SK-N-SH (cell line): ENCODE results near the gene SMO. TPM values are rescaled to one million over a fixed set of nuclear protein-coding genes. Genes with fewer than 3 reads are reported as not detected.

Experiments used
- CTCF ChIA-PET: fragments of 300-600, 350-600 bp; formaldehyde crosslinking; extraction: SDS; loops from one replicate; lab custom pipeline; 2021; lab: Yijun Ruan, JAX
- POLR2A ChIA-PET: fragments of 350-600 bp; sonication (Branson Sonifier 250); formaldehyde crosslinking; extraction: SDS; loops from one replicate; lab custom pipeline; 2020; ENCODE audit warnings: antibody characterized with exemption, inconsistent platforms; lab: Yijun Ruan, JAX
- DNase-seq: peaks from one replicate; pipeline ENCODE4 v3.0.0; 2012
- H2AFZ ChIP-seq: fragments of 200-600 bp; sonication (generic); 2 replicates; pipeline ENCODE4 v1.8.1; 2016; ENCODE audit warnings: antibody characterized with exemption, mild to moderate bottlenecking, low read depth
- H3F3A ChIP-seq: fragments of 200-600 bp; sonication (generic); replicated peaks from 2 replicates; pipeline ENCODE3; 2016; ENCODE audit warnings: antibody characterized with exemption, mild to moderate bottlenecking; ENCODE audit not compliant: insufficient read depth
- H3K27ac ChIP-seq, 2 experiments: fragments of 200-500 bp in 1 of 2; fragments of 200-600 bp in 1 of 2; sonication (Bioruptor generic) in 1 of 2; sonication (generic), shearing (Covaris generic) in 1 of 2; 2 replicates each; pipeline versions ENCODE4 v1.5.1 to v1.6.1; 2014 to 2016; ENCODE audit warnings: low read depth in 2 of 2, inconsistent platforms in 1 of 2, low read length in 1 of 2, mild to moderate bottlenecking in 1 of 2, mixed read lengths in 1 of 2
- H3K27me3 ChIP-seq: fragments of 200-600 bp; sonication (generic), shearing (Covaris generic); 2 replicates; pipeline ENCODE4 v1.6.1; 2016; ENCODE audit warnings: mixed run types; ENCODE audit not compliant: insufficient read depth
- H3K36me3 ChIP-seq, 2 experiments: fragments of 200-500 bp in 1 of 2; fragments of 200-600 bp in 1 of 2; sonication (Bioruptor generic) in 1 of 2; sonication (generic) in 1 of 2; replicated peaks in 1 of 2; 2 replicates each; pipeline versions ENCODE3 to v1.5.1; 2014 to 2016; ENCODE audit warnings: low read length in 1 of 2, mild to moderate bottlenecking in 1 of 2; ENCODE audit not compliant: insufficient read depth in 2 of 2, control insufficient read depth in 1 of 2
- H3K4me1 ChIP-seq, 2 experiments: fragments of 200-500 bp in 1 of 2; fragments of 200-600 bp in 1 of 2; sonication (Bioruptor generic) in 1 of 2; sonication (generic), shearing (Covaris generic) in 1 of 2; 2 replicates each; pipeline versions ENCODE4 v1.5.1 to v1.6.1; 2014 to 2016; ENCODE audit warnings: low read depth in 1 of 2, low read length in 1 of 2, mixed run types in 1 of 2; ENCODE audit not compliant: insufficient read depth in 2 of 2, control insufficient read depth in 1 of 2
- H3K4me2 ChIP-seq: fragments of 200-600 bp; sonication (generic), shearing (Covaris generic); 2 replicates; pipeline ENCODE4 v1.6.1; 2017; ENCODE audit warnings: mixed run types
- H3K4me3 ChIP-seq, 2 experiments: fragments of 200-500 bp in 1 of 2; fragments of 200-600 bp in 1 of 2; sonication (Bioruptor generic) in 1 of 2; sonication (generic), shearing (Covaris generic) in 1 of 2; 2 replicates each; pipeline versions ENCODE4 v1.5.1 to v1.8.1; 2014 to 2016; ENCODE audit warnings: low read depth in 2 of 2, inconsistent platforms in 1 of 2, low read length in 1 of 2, mild to moderate bottlenecking in 1 of 2, mixed read lengths in 1 of 2, moderate library complexity in 1 of 2
- H3K79me2 ChIP-seq: fragments of 200-600 bp; sonication (generic); 2 replicates; pipeline ENCODE4 v1.8.1; 2017; ENCODE audit warnings: mild to moderate bottlenecking; ENCODE audit not compliant: insufficient read depth
- H3K9ac ChIP-seq: fragments of 200-600 bp; sonication (generic); 2 replicates; pipeline ENCODE4 v1.6.1; 2017; ENCODE audit warnings: mixed run types
- H3K9me2 ChIP-seq: fragments of 200-600 bp; sonication (generic); 2 replicates; pipeline ENCODE4 v1.6.1; 2017; ENCODE audit warnings: mixed run types
- H3K9me3 ChIP-seq: fragments of 200-600 bp; sonication (generic); 2 replicates; pipeline ENCODE4 v1.6.1; 2017; ENCODE audit warnings: mixed run types, mild to moderate bottlenecking, moderate library complexity
- H4K20me1 ChIP-seq: fragments of 200-600 bp; sonication (generic); 2 replicates; pipeline ENCODE4 v1.6.1; 2017; ENCODE audit warnings: mild to moderate bottlenecking, mixed run types; ENCODE audit not compliant: insufficient read depth
- CHD2 ChIP-seq: fragments of 150-350 bp; IDR thresholded peaks from 2 replicates; pipeline ENCODE4 v1.6.1; 2018; ENCODE audit warnings: low read length; ENCODE audit not compliant: partially characterized antibody
- FOSL2 ChIP-seq: IDR thresholded peaks from 2 replicates; pipeline ENCODE4 v1.4.0; 2012; ENCODE audit warnings: low read depth, mild to moderate bottlenecking, moderate library complexity, borderline replicate concordance
- FOXM1 ChIP-seq: IDR thresholded peaks from 2 replicates; pipeline ENCODE4 v1.4.0; 2012; ENCODE audit warnings: low read depth, mild to moderate bottlenecking
- JUND ChIP-seq: IDR thresholded peaks from 2 replicates; pipeline ENCODE4 v1.4.0; 2012
- RAD21 ChIP-seq: IDR thresholded peaks from 2 replicates; pipeline ENCODE4 v1.6.1; 2012; ENCODE audit warnings: mild to moderate bottlenecking, low read length
- RXRA ChIP-seq: IDR thresholded peaks from 2 replicates; pipeline ENCODE4 v1.4.0; 2012; ENCODE audit warnings: low read depth, mild to moderate bottlenecking, borderline replicate concordance
- SIN3A ChIP-seq: IDR thresholded peaks from 2 replicates; pipeline ENCODE4 v1.6.1; 2012; ENCODE audit warnings: low read depth, mild to moderate bottlenecking, low read length, moderate library complexity, borderline replicate concordance
- SMC3 ChIP-seq: IDR thresholded peaks from 2 replicates; pipeline ENCODE4 v1.6.1; 2012; ENCODE audit warnings: low read depth, low read length, improper control_type of control experiment
- USF2 ChIP-seq: fragments of 150-350 bp; IDR thresholded peaks from 2 replicates; pipeline ENCODE4 v1.6.1; 2017; ENCODE audit warnings: antibody characterized with exemption, low read length, low read depth, borderline replicate concordance
- ZBTB33 ChIP-seq: IDR thresholded peaks from 2 replicates; pipeline ENCODE4 v1.4.0; 2012; ENCODE audit warnings: low read depth, borderline replicate concordance
- WGBS: methylation state at CpG from one replicate; pipeline ENCODE4 v1.1.6; 2017; ENCODE audit warnings: low lambda C conversion rate; 5-methylcytosine and 5-hydroxymethylcytosine counted together
- polyA plus RNA-seq, 3 experiments: library from polyadenylated mRNA; depleted of rRNA; stranded (reverse); fragments of >200 nt; gene quantifications; 2 replicates each; pipeline ENCODE4 v1.2.3, GENCODE V29; 2012
- small RNA-seq, 7 experiments: library from RNA; depleted of rRNA; stranded (forward); fragments of <200 nt; gene quantifications; one replicate each; pipeline ENCODE3, GENCODE V24; 2012

The SMO gene
- polyA plus RNA-seq, 1 of the 3 experiments (the other 2 are of a cell fraction) = 37.0 TPM

GRCh38 chr7:129258649-129259389 is 70.4 kb downstream of the SMO start:
- H3K9ac ChIP-seq = no peak overlapping the region
- no peaks in the 10 kb centered on the region for H4K20me1 ChIP-seq
- no peaks in the 10 kb centered on the region for H3K36me3 ChIP-seq
- H3K27me3 ChIP-seq = no peaks in the 10 kb centered on the region
- H3K9me3 ChIP-seq = no peaks in the 10 kb centered on the region
- no peak for TF ChIP-seq SIN3A
- no peaks in the 10 kb centered on the region for H3K9me2 ChIP-seq
- POLR2A ChIA-PET = no interaction called here
- no peak overlapping the region for H3K4me2 ChIP-seq
- CTCF ChIA-PET = interaction anchor here (0.8 to 4.4 kb wide), 3 partner anchors 39 to 376 kb away, joined by 3 to 25 read pairs (median 11); no protein-coding TSS in a partner anchor
- no peak overlapping the region for H3K4me3 ChIP-seq
- no peaks in the 10 kb centered on the region for H3K4me1 ChIP-seq
- H2AFZ ChIP-seq = no peak overlapping the region
- H3K27ac ChIP-seq = no peak overlapping the region
- 95% methylated on average over 4 of the region's 4 CpGs for WGBS
- no peak for DNase-seq
- no peaks in the 10 kb centered on the region for H3K79me2 ChIP-seq
- no peaks in the 10 kb centered on the region for H3F3A ChIP-seq

GRCh38 chr7:129262324-129262723 is 73.9 kb downstream of the SMO start:
- H3K27me3 ChIP-seq = no peaks in the 10 kb centered on the region
- H3K9me2 ChIP-seq = no peaks in the 10 kb centered on the region
- no peaks in the 10 kb centered on the region for H3K79me2 ChIP-seq
- H3K4me1 ChIP-seq = no peaks in the 10 kb centered on the region
- H4K20me1 ChIP-seq = no peaks in the 10 kb centered on the region
- 89% methylated on average over 2 of the region's 2 CpGs for WGBS
- no peak for DNase-seq
- no peak overlapping the region for H3K9ac ChIP-seq
- H2AFZ ChIP-seq = no peak overlapping the region
- H3K27ac ChIP-seq = no peak overlapping the region
- H3K4me3 ChIP-seq = no peak overlapping the region
- H3F3A ChIP-seq = no peaks in the 10 kb centered on the region
- H3K4me2 ChIP-seq = no peak overlapping the region
- CTCF ChIA-PET = interaction anchor here (0.7 to 4.4 kb wide), 8 partner anchors 9 to 48 kb away, joined by 3 to 27 read pairs (median 3); partner anchors contain the start of gene AHCYL2
- POLR2A ChIA-PET = no interaction called here
- no peaks in the 10 kb centered on the region for H3K36me3 ChIP-seq
- no peak for TF ChIP-seq RAD21
- TF ChIP-seq CHD2 = no peak
- TF ChIP-seq USF2 = no peak
- no peak for TF ChIP-seq RXRA
- TF ChIP-seq JUND = no peak
- no peak for TF ChIP-seq SIN3A
- TF ChIP-seq FOSL2 = no peak
- no peak for TF ChIP-seq FOXM1
- no peak for TF ChIP-seq ZBTB33
- TF ChIP-seq SMC3 = no peak
- no peaks in the 10 kb centered on the region for H3K9me3 ChIP-seq

Small RNA genes within 50 kb of the gene (small RNA-seq; reads per million reads assigned to genes)
- 0 to 1.0 (median 0) reads per million in 7 experiments for gene RNY1P11

Other genes with a start within 250 kb of the SMO start
- 27.8 and 32.7 TPM in 2 replicates for gene TNPO3, start 133.5 kb upstream of the SMO start, polyA plus RNA-seq (2012; rRNA removed)
- 6.9 and 7.2 TPM in 2 replicates for gene TSPAN33, start 43.9 kb upstream of the SMO start, polyA plus RNA-seq (2012; rRNA removed)
- gene AHCYL2, start 36.4 kb downstream of the SMO start, polyA plus RNA-seq (2012; rRNA removed) = 20.4 and 29.9 TPM in 2 replicates
- gene STRIP2, start 245.8 kb downstream of the SMO start, polyA plus RNA-seq (2012; rRNA removed) = 4.9 and 6.9 TPM in 2 replicates